ENCODE measurements around the gene USP12.

Gene USP12

GRCh38 chr13:27034678-27035111, 136.9 kb downstream of the USP12 start:
- no peak for DNase-seq (ENCODE audit: low read depth)

- no peak for DNase-seq (ENCODE audit: low read depth)
These were observed 142.7 kb downstream of the USP12 start for GRCh38 chr13:27028683-27029480.

- DNase-seq (ENCODE audit: low read depth): no peak
These were observed 144.4 kb downstream of the USP12 start for GRCh38 chr13:27027086-27027667.

- DNase-seq (ENCODE audit: low read depth): no peak
These were observed 145.2 kb downstream of the USP12 start for GRCh38 chr13:27026396-27026795.

GRCh38 chr13:27024776-27025492, 146.7 kb downstream of the USP12 start:
- no peak for DNase-seq (ENCODE audit: low read depth)

- no peak for DNase-seq (ENCODE audit: low read depth)
These were observed 147.5 kb downstream of the USP12 start for GRCh38 chr13:27024074-27024461.

GRCh38 chr13:27023385-27024073, 148.1 kb downstream of the USP12 start:
- no peak for DNase-seq (ENCODE audit: low read depth)

- DNase-seq (ENCODE audit: low read depth): no peak
These were observed 148.9 kb downstream of the USP12 start for GRCh38 chr13:27022571-27023311.

GRCh38 chr13:27020415-27020814, 151.2 kb downstream of the USP12 start:
- no peak for DNase-seq (ENCODE audit: low read depth)

GRCh38 chr13:27018882-27019281, 152.7 kb downstream of the USP12 start:
- no peak for DNase-seq (ENCODE audit: low read depth)

GRCh38 chr13:27018344-27018861, 153.2 kb downstream of the USP12 start:
- DNase-seq (ENCODE audit: low read depth): no peak

GRCh38 chr13:27016875-27017274, 154.7 kb downstream of the USP12 start:
- DNase-seq (ENCODE audit: low read depth): no peak

Measured in stimulated activated CD8-positive, alpha-beta memory T cell treated with anti-CD3 and anti-CD28 coated beads, Interleukin-15, amount 100 ng/mL, for 24 hours (primary cell).